DOHH2 (cell line): ENCODE measurements around the gene ARHGAP27.
"Not testable (repeated sequence)": the region's sequence is repeated elsewhere in the genome, so short reads cannot be mapped to it uniquely, and the experiment has no call there.

ENCODE experiments used
- CTCF ChIP-seq: fragments of 200-600 bp; sonication (generic); IDR thresholded peaks from one replicate; pipeline ENCODE4 v1.5.1; 2014; ENCODE audit warnings: antibody characterized with exemption, mild to moderate bottlenecking, low read depth, low read length; ENCODE audit not compliant: poor library complexity, severe bottlenecking
- EZH2phosphoT487 ChIP-seq: fragments of 200-600 bp; sonication (generic); IDR thresholded peaks from 2 replicates; pipeline ENCODE4 v1.6.1; 2017; ENCODE audit warnings: borderline replicate concordance, mild to moderate bottlenecking, antibody characterized with exemption, low read length, moderate library complexity, mixed read lengths

GRCh38 chr17:45449708-45450329, 17.1 kb upstream of the ARHGAP27 start:
- not testable (repeated sequence) for TF ChIP-seq CTCF, EZH2phosphoT487
